ENCODE data around the gene NBL1.

The NBL1 gene

DNA sequence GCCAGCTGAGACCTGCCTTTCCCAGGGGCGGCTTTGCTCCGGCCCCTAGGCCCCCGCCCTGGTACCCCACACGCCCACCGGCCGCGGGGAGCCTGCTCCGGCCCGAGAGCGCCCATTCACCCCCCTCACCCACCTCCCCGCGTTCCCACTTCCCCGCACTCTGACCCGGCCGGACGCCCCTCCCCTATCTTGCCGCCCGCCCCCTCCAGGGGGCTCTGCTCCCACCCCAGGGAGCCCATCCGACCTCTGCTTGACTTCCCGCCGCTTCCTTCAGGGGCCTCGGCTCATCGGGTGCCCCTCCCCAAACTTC lies 21.0 kb downstream of the NBL1 start:
- H3K4me1 ChIP-seq (ENCODE audit: control insufficient read depth, insufficient read depth, low read length, poor library complexity, severe bottlenecking), result peaks cover 15% of the 10 kb centered on the region
- peak overlapping the region; percentile 40 for H3K4me3 ChIP-seq (ENCODE audit: insufficient read depth, low read depth, low read length, poor library complexity, severe bottlenecking)
- H3K27ac ChIP-seq (ENCODE audit: insufficient read depth, low read length, poor library complexity, severe bottlenecking), result no peak overlapping the region
- no peaks in the 10 kb centered on the region for H3K36me3 ChIP-seq (ENCODE audit: control insufficient read depth, insufficient read depth, low read length)
- H3K27me3 ChIP-seq (replicated peaks; ENCODE audit: control insufficient read depth, insufficient read depth, low read length, poor library complexity, severe bottlenecking), result peaks cover 3% of the 10 kb centered on the region
- H3K9me3 ChIP-seq (ENCODE audit: control insufficient read depth, low read length), result no peaks in the 10 kb centered on the region
- DNase-seq, result no peak

DNA sequence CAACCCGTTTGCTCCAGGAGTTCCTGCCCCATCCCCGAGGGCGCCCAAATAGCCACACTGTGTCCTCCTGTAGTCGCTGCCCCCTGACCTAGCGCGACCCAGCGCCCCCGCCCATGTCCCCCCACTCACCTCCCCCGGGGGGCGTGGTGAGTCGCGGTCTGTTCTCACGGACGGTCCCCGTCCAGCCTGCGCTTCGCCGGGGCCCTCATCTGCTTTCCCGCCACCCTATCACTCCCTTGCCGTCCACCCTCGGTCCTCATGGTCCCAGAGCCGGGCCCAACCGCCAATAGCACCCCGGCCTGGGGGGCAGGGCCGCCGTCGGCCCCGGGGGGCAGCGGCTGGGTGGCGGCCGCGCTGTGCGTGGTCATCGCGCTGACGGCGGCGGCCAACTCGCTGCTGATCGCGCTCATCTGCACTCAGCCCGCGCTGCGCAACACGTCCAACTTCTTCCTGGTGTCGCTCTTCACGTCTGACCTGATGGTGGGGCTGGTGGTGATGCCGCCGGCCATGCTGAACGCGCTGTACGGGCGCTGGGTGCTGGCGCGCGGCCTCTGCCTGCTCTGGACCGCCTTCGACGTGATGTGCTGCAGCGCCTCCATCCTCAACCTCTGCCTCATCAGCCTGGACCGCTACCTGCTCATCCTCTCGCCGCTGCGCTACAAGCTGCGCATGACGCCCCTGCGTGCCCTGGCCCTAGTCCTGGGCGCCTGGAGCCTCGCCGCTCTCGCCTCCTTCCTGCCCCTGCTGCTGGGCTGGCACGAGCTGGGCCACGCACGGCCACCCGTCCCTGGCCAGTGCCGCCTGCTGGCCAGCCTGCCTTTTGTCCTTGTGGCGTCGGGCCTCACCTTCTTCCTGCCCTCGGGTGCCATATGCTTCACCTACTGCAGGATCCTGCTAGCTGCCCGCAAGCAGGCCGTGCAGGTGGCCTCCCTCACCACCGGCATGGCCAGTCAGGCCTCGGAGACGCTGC lies 21.7 kb downstream of the NBL1 start:
- Histone ChIP-seq H3K36me3 (ENCODE audit: control insufficient read depth, insufficient read depth, low read length) (no peaks in the 10 kb centered on the region), H3K4me1 (ENCODE audit: control insufficient read depth, insufficient read depth, low read length, poor library complexity, severe bottlenecking) (peaks cover 15% of the 10 kb centered on the region), H3K4me3 (ENCODE audit: insufficient read depth, low read depth, low read length, poor library complexity, severe bottlenecking) (peak overlapping the region; percentile 40), H3K9me3 (ENCODE audit: control insufficient read depth, low read length) (no peaks in the 10 kb centered on the region), H3K27me3 (replicated peaks; ENCODE audit: control insufficient read depth, insufficient read depth, low read length, poor library complexity, severe bottlenecking) (peaks cover 3% of the 10 kb centered on the region), H3K27ac (ENCODE audit: insufficient read depth, low read length, poor library complexity, severe bottlenecking) (no peak overlapping the region)
- no peak for DNase-seq

DNA sequence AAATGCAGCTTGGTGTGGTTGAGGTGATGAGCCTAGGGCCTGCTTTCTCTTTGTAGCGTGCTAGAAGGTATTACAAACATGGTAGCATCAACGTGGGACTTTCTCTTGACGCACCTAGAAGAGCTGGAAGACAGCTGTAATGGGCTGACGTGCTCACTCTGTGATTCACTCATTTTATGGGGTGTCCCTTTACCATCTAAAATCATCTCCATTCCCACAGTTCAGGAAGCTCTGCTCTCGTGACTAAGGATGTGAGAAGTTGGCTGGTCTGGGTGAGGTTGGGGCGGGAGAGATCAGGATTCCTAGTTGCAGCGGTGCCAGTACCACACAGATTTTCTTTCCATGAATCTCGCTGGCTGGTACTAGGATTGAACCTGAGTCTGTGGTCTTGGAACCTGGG lies 24.8 kb downstream of the NBL1 start:
- Histone ChIP-seq H3K9me3 (ENCODE audit: control insufficient read depth, low read length) (no peaks in the 10 kb centered on the region), H3K4me1 (ENCODE audit: control insufficient read depth, insufficient read depth, low read length, poor library complexity, severe bottlenecking) (peaks cover 14% of the 10 kb centered on the region), H3K4me3 (ENCODE audit: insufficient read depth, low read depth, low read length, poor library complexity, severe bottlenecking) (no peak overlapping the region), H3K36me3 (ENCODE audit: control insufficient read depth, insufficient read depth, low read length) (no peaks in the 10 kb centered on the region), H3K27me3 (replicated peaks; ENCODE audit: control insufficient read depth, insufficient read depth, low read length, poor library complexity, severe bottlenecking) (no peaks in the 10 kb centered on the region), H3K27ac (ENCODE audit: insufficient read depth, low read length, poor library complexity, severe bottlenecking) (no peak overlapping the region)
- DNase-seq, result no peak

DNA sequence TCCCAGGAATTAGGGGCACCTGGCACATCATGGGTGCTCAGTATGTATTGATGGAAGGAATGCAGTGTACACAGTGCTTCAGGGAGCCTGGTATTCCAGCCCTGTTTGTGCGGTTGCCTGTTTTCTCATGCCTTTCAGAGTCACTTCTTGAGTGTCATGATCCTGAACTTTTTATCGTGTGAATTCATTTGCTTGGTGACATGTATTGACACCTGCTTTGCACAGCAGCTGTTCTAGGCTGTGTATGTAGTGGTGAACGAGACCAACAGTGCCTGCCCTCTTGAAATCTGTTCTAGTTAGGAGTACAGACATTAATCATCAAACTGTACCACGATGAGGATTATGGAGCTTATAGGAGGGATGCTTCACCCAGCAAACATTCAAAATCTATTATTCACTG lies 26.7 kb downstream of the NBL1 start:
- Histone ChIP-seq H3K4me1 (ENCODE audit: control insufficient read depth, insufficient read depth, low read length, poor library complexity, severe bottlenecking) (no peaks in the 10 kb centered on the region), H3K4me3 (ENCODE audit: insufficient read depth, low read depth, low read length, poor library complexity, severe bottlenecking) (no peak overlapping the region), H3K36me3 (ENCODE audit: control insufficient read depth, insufficient read depth, low read length) (no peaks in the 10 kb centered on the region), H3K27ac (ENCODE audit: insufficient read depth, low read length, poor library complexity, severe bottlenecking) (no peak overlapping the region), H3K27me3 (replicated peaks; ENCODE audit: control insufficient read depth, insufficient read depth, low read length, poor library complexity, severe bottlenecking) (no peaks in the 10 kb centered on the region), H3K9me3 (ENCODE audit: control insufficient read depth, low read length) (no peaks in the 10 kb centered on the region)
- DNase-seq, result no peak

DNA sequence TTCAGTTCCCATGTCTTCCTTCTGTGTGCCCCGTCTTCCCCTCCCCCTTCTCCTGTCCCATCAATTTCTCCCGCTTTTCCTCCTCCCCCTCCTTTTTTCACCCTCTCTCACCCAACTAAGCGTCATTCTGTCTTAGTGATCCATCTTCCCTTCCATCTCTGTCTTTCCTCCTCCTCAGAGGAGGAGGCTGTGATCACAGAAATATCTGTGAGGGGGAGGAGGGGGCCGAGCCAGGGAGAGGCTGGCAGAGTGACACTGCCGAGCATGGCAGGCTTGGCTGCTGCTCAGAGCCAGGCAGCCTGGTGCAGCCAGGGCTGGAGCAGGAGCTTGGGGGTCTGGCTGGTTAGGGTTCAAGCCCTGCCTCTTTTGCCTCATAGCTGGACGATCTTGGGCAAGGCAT lies 28.1 kb downstream of the NBL1 start:
- no peaks in the 10 kb centered on the region for H3K27me3 ChIP-seq (replicated peaks; ENCODE audit: control insufficient read depth, insufficient read depth, low read length, poor library complexity, severe bottlenecking)
- H3K4me3 ChIP-seq (ENCODE audit: insufficient read depth, low read depth, low read length, poor library complexity, severe bottlenecking), result no peak overlapping the region
- H3K36me3 ChIP-seq (ENCODE audit: control insufficient read depth, insufficient read depth, low read length), result no peaks in the 10 kb centered on the region
- no peak for DNase-seq
- no peak overlapping the region for H3K27ac ChIP-seq (ENCODE audit: insufficient read depth, low read length, poor library complexity, severe bottlenecking)
- no peaks in the 10 kb centered on the region for H3K4me1 ChIP-seq (ENCODE audit: control insufficient read depth, insufficient read depth, low read length, poor library complexity, severe bottlenecking)
- H3K9me3 ChIP-seq (ENCODE audit: control insufficient read depth, low read length), result no peaks in the 10 kb centered on the region

DNA sequence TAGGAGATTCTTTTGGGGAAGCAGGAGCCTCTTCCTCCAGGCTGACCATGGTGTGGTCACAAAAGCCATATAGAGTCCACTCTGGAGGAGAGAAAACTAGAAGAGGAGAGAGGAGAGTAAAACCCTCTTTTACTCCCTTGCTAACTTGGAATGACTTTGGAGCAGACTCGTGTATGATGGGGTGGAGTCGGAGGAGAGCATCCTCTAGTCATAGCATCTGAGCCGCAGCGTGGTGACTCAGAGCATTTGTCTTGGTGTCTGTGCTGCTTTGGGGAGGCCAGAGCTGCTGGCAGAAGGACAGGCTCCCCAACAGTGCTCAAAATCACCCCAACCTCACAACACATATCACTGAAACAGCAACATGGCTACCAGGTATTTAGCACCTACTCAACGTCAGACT lies 31.7 kb downstream of the NBL1 start:
- H3K4me1 ChIP-seq (ENCODE audit: control insufficient read depth, insufficient read depth, low read length, poor library complexity, severe bottlenecking), result no peaks in the 10 kb centered on the region

DNA sequence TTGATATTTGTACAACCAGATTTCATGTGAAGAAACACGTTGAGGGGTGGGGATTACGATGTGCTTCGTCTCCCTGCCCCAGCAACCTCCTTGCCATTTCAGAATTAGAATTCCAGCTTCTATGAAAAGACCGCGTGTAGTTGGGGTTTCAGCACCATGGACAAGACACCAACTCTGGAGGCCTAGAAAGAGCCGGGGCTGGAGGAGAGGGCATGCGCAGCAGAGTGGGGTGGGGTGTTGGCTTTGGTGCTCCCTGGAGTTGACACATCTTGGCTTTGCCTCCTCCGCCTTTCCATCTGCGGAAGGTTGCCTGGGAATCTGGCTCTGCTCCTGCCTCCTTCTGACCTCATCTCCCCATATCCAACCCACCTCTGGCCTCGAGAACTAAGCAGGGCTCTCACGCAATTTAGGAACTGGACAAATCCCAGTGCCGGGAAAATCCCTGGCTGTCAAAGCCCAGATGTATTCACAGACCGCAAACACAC lies 32.4 kb downstream of the NBL1 start:
- no peak for DNase-seq
- Histone ChIP-seq H3K9me3 (ENCODE audit: control insufficient read depth, low read length) (no peaks in the 10 kb centered on the region), H3K27me3 (replicated peaks; ENCODE audit: control insufficient read depth, insufficient read depth, low read length, poor library complexity, severe bottlenecking) (no peaks in the 10 kb centered on the region), H3K36me3 (ENCODE audit: control insufficient read depth, insufficient read depth, low read length) (no peaks in the 10 kb centered on the region), H3K27ac (ENCODE audit: insufficient read depth, low read length, poor library complexity, severe bottlenecking) (no peak overlapping the region), H3K4me3 (ENCODE audit: insufficient read depth, low read depth, low read length, poor library complexity, severe bottlenecking) (no peak overlapping the region), H3K4me1 (ENCODE audit: control insufficient read depth, insufficient read depth, low read length, poor library complexity, severe bottlenecking) (no peaks in the 10 kb centered on the region)

More for the DNA sequence above, 31.7 kb downstream of the NBL1 start:
- DNase-seq, result no peak
- Histone ChIP-seq H3K9me3 (ENCODE audit: control insufficient read depth, low read length) (no peaks in the 10 kb centered on the region), H3K36me3 (ENCODE audit: control insufficient read depth, insufficient read depth, low read length) (no peaks in the 10 kb centered on the region), H3K4me3 (ENCODE audit: insufficient read depth, low read depth, low read length, poor library complexity, severe bottlenecking) (no peak overlapping the region), H3K27me3 (replicated peaks; ENCODE audit: control insufficient read depth, insufficient read depth, low read length, poor library complexity, severe bottlenecking) (no peaks in the 10 kb centered on the region), H3K27ac (ENCODE audit: insufficient read depth, low read length, poor library complexity, severe bottlenecking) (no peak overlapping the region)

DNA sequence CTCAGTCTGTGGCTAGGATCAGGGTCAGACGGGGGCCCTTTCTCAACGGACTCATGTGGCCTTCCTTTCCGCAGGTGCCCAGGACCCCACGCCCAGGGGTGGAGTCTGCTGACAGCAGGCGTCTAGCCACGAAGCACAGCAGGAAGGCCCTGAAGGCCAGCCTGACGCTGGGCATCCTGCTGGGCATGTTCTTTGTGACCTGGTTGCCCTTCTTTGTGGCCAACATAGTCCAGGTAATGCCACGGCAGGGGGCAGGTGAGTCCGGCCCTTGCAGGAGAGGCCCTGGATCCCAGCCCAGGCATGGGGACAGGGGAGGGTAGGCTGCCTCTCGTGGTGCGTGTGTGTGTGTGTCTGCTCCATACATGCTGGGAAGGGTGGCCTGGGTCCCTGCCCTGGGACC lies 34.4 kb downstream of the NBL1 start:
- Histone ChIP-seq H3K36me3 (ENCODE audit: control insufficient read depth, insufficient read depth, low read length) (no peaks in the 10 kb centered on the region), H3K4me3 (ENCODE audit: insufficient read depth, low read depth, low read length, poor library complexity, severe bottlenecking) (no peak overlapping the region), H3K4me1 (ENCODE audit: control insufficient read depth, insufficient read depth, low read length, poor library complexity, severe bottlenecking) (no peaks in the 10 kb centered on the region), H3K27ac (ENCODE audit: insufficient read depth, low read length, poor library complexity, severe bottlenecking) (no peak overlapping the region), H3K9me3 (ENCODE audit: control insufficient read depth, low read length) (no peaks in the 10 kb centered on the region), H3K27me3 (replicated peaks; ENCODE audit: control insufficient read depth, insufficient read depth, low read length, poor library complexity, severe bottlenecking) (no peaks in the 10 kb centered on the region)
- no peak for DNase-seq

DNA sequence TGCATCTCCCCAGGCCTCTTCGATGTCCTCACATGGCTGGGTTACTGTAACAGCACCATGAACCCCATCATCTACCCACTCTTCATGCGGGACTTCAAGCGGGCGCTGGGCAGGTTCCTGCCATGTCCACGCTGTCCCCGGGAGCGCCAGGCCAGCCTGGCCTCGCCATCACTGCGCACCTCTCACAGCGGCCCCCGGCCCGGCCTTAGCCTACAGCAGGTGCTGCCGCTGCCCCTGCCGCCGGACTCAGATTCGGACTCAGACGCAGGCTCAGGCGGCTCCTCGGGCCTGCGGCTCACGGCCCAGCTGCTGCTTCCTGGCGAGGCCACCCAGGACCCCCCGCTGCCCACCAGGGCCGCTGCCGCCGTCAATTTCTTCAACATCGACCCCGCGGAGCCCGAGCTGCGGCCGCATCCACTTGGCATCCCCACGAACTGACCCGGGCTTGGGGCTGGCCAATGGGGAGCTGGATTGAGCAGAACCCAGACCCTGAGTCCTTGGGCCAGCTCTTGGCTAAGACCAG lies 34.9 kb downstream of the NBL1 start:
- H3K4me3 ChIP-seq (ENCODE audit: insufficient read depth, low read depth, low read length, poor library complexity, severe bottlenecking), result no peak overlapping the region

DNA sequence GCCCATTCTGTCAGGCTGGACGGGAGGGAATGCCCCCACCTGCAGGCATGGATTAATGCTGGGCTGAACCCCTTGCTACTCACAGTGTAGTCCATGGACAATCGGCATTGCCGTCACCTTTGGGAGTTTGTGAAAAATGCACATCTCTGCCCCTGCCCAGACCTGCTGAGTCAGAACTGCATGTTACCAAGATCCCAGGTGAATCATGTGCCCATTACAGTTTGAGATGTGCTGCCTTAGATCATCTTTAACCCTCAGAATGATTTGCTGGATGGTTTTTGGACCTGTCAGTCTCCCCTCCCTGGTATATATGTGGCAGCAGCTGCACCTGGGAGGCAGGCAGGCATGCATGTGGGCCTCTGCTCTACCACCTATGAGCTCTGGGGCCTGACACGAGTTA lies 35.6 kb downstream of the NBL1 start:
- Histone ChIP-seq H3K27ac (ENCODE audit: insufficient read depth, low read length, poor library complexity, severe bottlenecking) (no peak overlapping the region), H3K36me3 (ENCODE audit: control insufficient read depth, insufficient read depth, low read length) (no peaks in the 10 kb centered on the region), H3K27me3 (replicated peaks; ENCODE audit: control insufficient read depth, insufficient read depth, low read length, poor library complexity, severe bottlenecking) (no peaks in the 10 kb centered on the region), H3K4me1 (ENCODE audit: control insufficient read depth, insufficient read depth, low read length, poor library complexity, severe bottlenecking) (no peaks in the 10 kb centered on the region), H3K9me3 (ENCODE audit: control insufficient read depth, low read length) (no peaks in the 10 kb centered on the region), H3K4me3 (ENCODE audit: insufficient read depth, low read depth, low read length, poor library complexity, severe bottlenecking) (no peak overlapping the region)
- DNase-seq, result no peak

More for the DNA sequence above, 34.9 kb downstream of the NBL1 start:
- Histone ChIP-seq H3K27ac (ENCODE audit: insufficient read depth, low read length, poor library complexity, severe bottlenecking) (no peak overlapping the region), H3K4me1 (ENCODE audit: control insufficient read depth, insufficient read depth, low read length, poor library complexity, severe bottlenecking) (no peaks in the 10 kb centered on the region), H3K27me3 (replicated peaks; ENCODE audit: control insufficient read depth, insufficient read depth, low read length, poor library complexity, severe bottlenecking) (no peaks in the 10 kb centered on the region), H3K36me3 (ENCODE audit: control insufficient read depth, insufficient read depth, low read length) (no peaks in the 10 kb centered on the region), H3K9me3 (ENCODE audit: control insufficient read depth, low read length) (no peaks in the 10 kb centered on the region)
- no peak for DNase-seq

Measured in effector memory CD4-positive, alpha-beta T cell (primary cell).